C4-2B (cell line): ENCODE measurements around the gene PANK1.

Experiments
- ZFX ChIP-seq: fragments of 450-650 bp; IDR thresholded peaks from 2 replicates; pipeline ENCODE4 v1.6.1; 2017
- TF ChIP-seq, protein P1 (sequence below): fragments of 450-650 bp; conservative IDR thresholded peaks from 2 replicates; pipeline ENCODE4 v1.5.1; 2017; ENCODE audit warnings: mild to moderate bottlenecking

DNA sequence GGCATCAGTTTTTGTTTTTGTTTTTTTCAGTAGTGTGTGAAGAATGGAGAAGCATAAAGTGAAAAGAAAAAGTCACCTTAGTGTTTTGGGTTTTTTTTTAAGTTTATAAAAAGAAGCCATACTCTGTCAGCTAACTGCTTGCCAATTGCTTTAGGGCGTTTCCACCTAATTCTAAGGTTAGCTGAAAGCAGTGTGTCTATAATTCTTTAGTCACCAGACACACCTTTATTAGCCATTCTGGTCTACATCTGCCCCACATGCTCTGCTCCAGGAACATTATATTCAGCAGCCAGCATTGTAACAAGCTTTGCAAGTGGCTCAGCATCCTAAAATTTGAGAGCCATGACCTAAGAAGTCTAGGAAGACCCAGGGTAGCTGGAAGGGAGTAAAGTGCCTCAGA, 95.5 kb downstream of the PANK1 start:
- TF ChIP-seq, protein P1, sequence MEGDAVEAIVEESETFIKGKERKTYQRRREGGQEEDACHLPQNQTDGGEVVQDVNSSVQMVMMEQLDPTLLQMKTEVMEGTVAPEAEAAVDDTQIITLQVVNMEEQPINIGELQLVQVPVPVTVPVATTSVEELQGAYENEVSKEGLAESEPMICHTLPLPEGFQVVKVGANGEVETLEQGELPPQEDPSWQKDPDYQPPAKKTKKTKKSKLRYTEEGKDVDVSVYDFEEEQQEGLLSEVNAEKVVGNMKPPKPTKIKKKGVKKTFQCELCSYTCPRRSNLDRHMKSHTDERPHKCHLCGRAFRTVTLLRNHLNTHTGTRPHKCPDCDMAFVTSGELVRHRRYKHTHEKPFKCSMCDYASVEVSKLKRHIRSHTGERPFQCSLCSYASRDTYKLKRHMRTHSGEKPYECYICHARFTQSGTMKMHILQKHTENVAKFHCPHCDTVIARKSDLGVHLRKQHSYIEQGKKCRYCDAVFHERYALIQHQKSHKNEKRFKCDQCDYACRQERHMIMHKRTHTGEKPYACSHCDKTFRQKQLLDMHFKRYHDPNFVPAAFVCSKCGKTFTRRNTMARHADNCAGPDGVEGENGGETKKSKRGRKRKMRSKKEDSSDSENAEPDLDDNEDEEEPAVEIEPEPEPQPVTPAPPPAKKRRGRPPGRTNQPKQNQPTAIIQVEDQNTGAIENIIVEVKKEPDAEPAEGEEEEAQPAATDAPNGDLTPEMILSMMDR = no peak
- no peak for TF ChIP-seq ZFX
